ENCODE data around the gene DNM3.

The DNM3 gene

GRCh38 chr1:171869097-171869496 lies 27.8 kb downstream of the DNM3 start:
- DNase-seq (ENCODE audit: low spot score): no peak

- no peak for DNase-seq (ENCODE audit: low spot score)
Observed at GRCh38 chr1:171871848-171872247, 30.6 kb downstream of the DNM3 start.

DNA sequence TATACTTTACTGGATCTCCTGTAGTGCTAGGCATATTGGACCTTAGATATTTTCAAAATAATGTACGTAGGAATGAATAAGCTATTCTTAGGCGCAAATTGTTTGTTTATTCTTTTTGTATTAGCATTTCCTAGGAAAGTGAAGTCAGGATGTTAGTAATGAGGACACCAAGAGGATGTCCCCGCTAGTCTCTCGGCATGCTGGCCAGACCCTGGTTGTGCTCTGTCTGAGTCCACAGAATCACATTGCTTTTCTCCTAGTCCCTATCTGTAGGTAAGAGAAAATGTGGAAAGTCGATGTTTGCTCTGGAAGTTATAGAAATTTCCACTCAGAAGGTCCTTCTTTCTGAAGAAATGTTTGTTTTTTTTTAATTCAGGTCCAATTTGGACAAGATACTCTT lies 31.1 kb downstream of the DNM3 start:
- DNase-seq (ENCODE audit: low spot score): no peak

GRCh38 chr1:171873664-171874063 lies 32.4 kb downstream of the DNM3 start:
- no peak for DNase-seq (ENCODE audit: low spot score)

- no peak for DNase-seq (ENCODE audit: low spot score)
Observed at GRCh38 chr1:171877701-171878100, 36.4 kb downstream of the DNM3 start.

DNA sequence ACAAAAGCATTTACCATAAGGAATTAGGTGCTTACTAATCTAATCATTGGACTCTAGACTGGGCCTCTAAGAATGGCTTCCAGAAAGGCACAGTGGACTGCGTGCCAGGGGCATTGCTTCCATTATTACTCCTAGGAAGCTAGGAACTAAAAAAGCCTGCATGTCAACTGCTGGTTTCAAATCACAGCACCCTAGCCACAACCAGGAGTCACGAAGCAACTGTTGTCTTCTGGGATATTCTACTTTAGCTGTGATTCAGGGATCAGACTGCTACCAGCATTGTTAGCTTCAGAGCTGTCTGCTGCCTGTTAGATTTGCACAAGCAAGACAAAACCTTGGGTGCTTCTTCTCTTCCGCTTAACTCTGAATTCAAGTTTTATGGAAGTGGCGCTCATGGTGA lies 38.3 kb downstream of the DNM3 start:
- no peak for DNase-seq (ENCODE audit: low spot score)

GRCh38 chr1:171881442-171881841 lies 40.1 kb downstream of the DNM3 start:
- DNase-seq (ENCODE audit: low spot score): no peak

GRCh38 chr1:171883849-171884248 lies 42.6 kb downstream of the DNM3 start:
- DNase-seq (ENCODE audit: low spot score): no peak

DNA sequence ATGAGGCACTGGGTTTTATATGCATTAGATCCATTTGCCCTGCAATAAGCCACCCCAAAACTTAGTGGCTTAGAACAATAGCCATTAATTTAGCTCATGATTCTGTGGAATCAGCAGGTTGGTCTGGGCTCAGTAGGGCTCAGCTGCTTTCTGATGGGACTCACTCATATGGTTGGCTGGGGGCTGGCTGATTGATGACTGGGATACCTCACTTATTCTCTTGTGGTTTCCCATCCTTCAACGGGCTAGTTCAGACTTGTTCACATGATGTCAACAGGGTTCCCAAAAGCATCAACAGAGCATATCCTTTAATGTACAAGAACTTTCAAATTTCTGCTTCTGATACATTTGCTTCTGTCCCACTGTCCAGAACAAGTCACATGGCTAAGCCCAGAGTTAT lies 43.2 kb downstream of the DNM3 start:
- DNase-seq (ENCODE audit: low spot score): no peak

DNA sequence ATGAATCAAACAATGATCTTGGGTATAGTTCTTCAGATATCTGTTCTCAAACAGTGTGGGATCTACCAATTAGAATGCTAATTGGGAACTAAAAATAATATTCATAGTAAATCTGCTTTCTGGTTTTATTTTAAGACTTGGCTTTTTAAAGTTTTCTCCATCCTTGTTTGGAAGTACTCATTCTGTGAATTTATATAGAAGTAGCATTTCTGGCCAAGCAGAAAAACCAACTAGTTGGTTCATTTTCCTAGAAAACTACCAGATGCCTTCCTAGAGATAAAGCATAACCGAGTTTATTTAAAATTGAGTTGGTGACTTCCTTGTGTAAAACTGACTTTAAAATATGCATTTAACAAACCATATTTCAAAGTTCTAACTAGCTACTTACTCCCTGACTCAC lies 48.8 kb downstream of the DNM3 start:
- DNase-seq (ENCODE audit: low spot score): no peak

DNA sequence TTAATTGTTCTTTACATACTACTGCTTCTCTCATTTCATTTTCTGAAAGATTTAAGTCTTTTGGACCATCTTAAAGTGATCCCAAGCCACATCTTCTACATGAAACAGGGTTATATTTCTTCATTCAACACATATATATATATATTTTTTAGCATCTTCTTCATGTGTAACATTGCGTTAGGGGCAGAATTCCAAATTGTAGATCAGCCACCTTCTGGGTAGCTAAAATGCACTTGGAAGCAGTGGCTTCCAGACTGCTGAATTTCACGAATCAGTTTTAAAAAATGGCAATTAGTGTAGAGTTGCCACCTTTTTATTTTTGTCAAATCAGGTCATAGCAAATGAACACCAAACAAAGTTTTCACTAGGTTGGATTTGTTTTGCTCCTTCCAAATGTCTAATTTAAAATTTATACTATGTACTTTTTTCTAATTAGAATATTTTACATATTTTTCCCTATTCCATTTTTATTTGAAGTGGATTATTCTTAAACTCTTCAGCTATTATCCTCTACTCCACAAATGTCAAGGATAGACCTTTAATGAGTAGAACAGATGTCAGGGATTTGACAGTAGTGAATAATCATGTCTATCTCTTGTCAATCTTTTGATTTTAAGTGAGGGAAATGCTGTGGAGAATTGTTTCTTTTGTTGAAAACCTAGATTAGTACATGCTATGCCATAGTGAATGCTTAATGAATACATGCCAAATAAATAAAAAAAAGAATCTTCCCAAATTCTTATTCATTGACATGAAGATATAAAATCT lies 55.8 kb downstream of the DNM3 start:
- no peak for DNase-seq (ENCODE audit: low spot score)

DNA sequence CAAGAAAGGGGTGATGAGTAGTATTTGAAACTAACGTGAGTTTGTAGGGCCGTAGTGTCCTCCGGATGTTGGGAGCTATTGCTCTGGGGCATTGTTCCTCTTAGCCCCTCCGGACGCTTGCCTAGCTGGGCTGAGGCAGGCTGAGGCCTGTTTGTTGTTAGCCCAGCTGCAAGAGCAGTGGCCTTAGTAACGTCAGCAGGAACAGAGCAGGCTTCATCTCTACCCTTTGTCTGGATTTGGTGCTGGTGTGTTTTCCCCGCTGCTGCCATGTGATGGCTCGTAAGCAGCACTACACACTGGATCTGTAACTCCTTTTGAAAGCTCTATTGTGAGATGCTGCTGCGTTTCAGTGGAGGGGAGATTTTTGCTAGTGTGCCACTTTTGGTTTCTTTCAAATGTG lies 57.6 kb downstream of the DNM3 start:
- no peak for DNase-seq (ENCODE audit: low spot score)

GRCh38 chr1:171899838-171900237 lies 58.5 kb downstream of the DNM3 start:
- no peak for DNase-seq (ENCODE audit: low spot score)

DNA sequence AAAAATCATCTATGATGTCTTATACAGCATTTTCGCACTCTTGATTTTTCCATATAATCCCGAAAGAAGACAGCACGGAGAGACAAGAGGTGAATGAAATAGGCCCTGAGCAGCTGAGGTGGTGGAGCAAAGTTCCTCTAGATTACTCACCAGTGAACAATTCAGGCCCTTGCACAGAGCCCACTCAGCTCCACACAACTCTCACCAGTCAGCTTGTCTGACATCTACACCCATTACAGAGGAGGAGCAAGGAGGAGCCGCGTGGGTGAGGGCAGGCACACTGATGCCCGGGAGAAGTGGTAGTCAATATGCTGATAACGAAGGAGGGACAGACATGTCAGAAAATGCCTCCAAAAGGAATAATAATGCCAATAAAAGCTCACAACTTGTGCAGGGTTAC lies 59.9 kb downstream of the DNM3 start:
- no peak for DNase-seq (ENCODE audit: low spot score)

GRCh38 chr1:171902527-171902926 lies 61.2 kb downstream of the DNM3 start:
- no peak for DNase-seq (ENCODE audit: low spot score)

- DNase-seq (ENCODE audit: low spot score): no peak
Observed at GRCh38 chr1:171904778-171905450, 63.6 kb downstream of the DNM3 start.

- DNase-seq (ENCODE audit: low spot score): no peak
Observed at GRCh38 chr1:171909711-171910110, 68.4 kb downstream of the DNM3 start.

DNA sequence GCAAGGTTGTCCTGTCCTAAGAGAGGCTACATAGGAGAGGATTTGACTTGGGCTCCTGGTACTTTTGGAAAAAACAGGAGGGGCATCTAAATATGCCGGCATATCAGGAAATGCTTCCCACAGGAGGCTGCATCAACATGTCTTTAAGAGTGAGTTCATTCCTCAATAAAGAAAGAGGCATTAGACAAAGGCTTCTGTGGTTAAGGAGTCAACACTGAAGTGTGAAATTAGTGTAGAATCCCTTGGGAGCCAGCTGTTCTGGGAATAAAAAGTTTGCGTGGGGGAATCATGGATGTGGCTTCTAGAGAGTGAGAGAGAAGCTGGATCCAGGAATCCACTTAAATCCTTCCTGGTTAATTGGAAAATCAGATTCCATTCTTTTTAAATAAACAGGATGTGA lies 69.5 kb downstream of the DNM3 start:
- DNase-seq (ENCODE audit: low spot score): no peak

DNA sequence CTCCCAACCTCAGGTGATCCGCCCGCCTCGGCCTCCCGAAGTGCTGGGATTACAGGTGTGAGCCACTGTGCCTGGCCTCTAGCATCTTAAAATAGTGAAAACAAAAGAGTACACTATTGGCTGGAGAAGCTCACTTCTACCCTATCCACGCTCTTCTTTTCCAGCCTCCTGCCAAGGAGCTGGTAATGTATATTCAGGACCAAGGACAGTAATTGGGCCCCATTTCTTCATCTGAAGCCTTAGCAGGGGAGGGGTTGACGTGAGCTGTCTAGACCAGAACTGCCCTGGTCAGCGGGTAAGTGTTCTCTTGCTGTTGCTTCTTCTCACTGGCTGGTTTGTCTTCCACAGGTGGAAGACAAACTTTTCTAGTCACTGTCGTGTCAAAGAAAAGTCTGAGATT lies 70.2 kb downstream of the DNM3 start:
- DNase-seq (ENCODE audit: low spot score): no peak

GRCh38 chr1:171912509-171913175 lies 71.3 kb downstream of the DNM3 start:
- DNase-seq (ENCODE audit: low spot score): no peak

GRCh38 chr1:171913385-171913784 lies 72.1 kb downstream of the DNM3 start:
- DNase-seq (ENCODE audit: low spot score): no peak

DNA sequence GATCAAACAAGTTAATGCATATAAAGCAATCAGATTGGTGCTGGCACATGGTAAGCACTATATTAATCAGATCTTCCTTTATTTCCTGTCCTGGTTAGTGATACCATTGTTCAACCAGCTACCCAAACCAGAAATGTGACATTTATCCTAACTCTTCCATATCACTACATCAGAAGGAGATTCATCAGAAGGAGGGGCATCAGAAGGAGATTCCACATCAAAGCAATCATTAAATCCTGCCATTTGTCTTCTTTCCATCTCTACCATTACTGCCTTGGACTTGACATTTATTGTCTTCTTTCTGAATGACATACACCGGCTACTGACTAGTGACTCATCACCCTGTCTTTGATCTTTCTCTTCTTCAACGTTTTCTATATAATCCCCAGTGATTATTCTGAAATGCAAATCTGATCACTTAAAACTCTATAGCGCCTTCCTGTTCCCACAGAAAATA lies 75.0 kb downstream of the DNM3 start:
- DNase-seq (ENCODE audit: low spot score): no peak

- DNase-seq (ENCODE audit: low spot score): no peak
Observed at GRCh38 chr1:171917331-171917730, 76.0 kb downstream of the DNM3 start.
